AG04449 (cell line): Measurements from ENCODE around the gene POMGNT2.

Experiments used
- CTCF ChIA-PET: fragments of 350-600 bp; formaldehyde crosslinking; extraction: SDS; loops from one replicate; lab custom pipeline; 2021; ENCODE audit warnings: antibody characterized with exemption; lab: Yijun Ruan, JAX
- POLR2A ChIA-PET: fragments of 400-600, 350-600 bp; formaldehyde crosslinking; extraction: SDS; loops from one replicate; lab custom pipeline; 2020; ENCODE audit warnings: antibody characterized with exemption, inconsistent platforms; lab: Yijun Ruan, JAX
- DNase-seq: peaks from one replicate; pipeline ENCODE4 v3.0.0-alpha.2; 2010; ENCODE audit warnings: low read depth, low spot score
- H3K4me3 ChIP-seq: 2 replicates; pipeline ENCODE4 v1.5.1; 2011; ENCODE audit warnings: low read depth, mild to moderate bottlenecking, control low read depth, low read length
- TF ChIP-seq, protein P1 (sequence below): IDR thresholded peaks from one replicate; pipeline ENCODE4 v1.5.1; 2011; ENCODE audit warnings: mild to moderate bottlenecking, moderate library complexity, low read length, control low read depth, inconsistent platforms; ENCODE audit not compliant: insufficient read depth; ENCODE audit errors: missing control alignments

The POMGNT2 gene

DNA sequence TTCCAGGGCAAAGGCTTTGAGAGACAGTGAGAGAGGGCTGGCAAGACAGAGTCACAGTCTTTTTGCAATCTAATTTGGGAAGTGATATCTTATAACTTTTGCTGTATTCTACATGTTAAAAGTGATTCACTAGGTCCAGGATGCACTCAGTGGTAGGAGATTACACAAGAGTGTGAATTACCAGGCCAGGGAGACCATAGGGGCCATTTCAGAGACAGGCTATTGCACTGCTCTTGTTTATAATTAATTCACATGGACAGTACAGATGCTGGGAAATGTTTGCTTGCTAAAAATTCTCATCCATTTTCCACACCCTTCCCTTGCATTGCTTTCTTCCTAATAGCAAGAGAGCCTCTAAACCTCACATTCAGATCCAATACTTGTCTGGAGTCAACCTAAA lies 22.6 kb upstream of the POMGNT2 start:
- ChIA-PET CTCF (interaction anchor here (0.7 to 1.6 kb wide), 3 partner anchors 15 to 27 kb away, joined by 3 to 4 read pairs (median 3); no protein-coding TSS in a partner anchor), POLR2A (no interaction called here)
- TF ChIP-seq, protein P1, sequence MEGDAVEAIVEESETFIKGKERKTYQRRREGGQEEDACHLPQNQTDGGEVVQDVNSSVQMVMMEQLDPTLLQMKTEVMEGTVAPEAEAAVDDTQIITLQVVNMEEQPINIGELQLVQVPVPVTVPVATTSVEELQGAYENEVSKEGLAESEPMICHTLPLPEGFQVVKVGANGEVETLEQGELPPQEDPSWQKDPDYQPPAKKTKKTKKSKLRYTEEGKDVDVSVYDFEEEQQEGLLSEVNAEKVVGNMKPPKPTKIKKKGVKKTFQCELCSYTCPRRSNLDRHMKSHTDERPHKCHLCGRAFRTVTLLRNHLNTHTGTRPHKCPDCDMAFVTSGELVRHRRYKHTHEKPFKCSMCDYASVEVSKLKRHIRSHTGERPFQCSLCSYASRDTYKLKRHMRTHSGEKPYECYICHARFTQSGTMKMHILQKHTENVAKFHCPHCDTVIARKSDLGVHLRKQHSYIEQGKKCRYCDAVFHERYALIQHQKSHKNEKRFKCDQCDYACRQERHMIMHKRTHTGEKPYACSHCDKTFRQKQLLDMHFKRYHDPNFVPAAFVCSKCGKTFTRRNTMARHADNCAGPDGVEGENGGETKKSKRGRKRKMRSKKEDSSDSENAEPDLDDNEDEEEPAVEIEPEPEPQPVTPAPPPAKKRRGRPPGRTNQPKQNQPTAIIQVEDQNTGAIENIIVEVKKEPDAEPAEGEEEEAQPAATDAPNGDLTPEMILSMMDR, result no peak
- DNase-seq, result no peak
- H3K4me3 ChIP-seq, result no peak overlapping the region

DNA sequence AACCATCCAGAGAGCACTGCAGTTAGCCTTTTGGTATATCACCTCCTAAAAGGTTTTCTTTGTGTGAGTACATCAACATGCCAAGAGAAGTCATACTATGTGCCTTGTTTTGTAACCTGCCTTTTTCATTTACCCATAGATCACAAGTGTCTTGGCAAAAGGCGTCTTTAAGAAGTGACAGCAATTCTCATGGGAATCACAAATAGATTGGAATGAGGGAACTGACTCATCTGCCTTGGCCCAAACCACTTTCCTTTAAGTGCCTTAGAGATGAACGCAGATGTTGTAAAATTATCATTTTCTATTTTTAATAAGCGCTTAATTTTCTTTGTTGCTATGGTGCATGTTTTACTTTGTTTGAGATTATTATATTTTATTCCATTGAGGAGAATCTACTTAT lies 20.7 kb upstream of the POMGNT2 start:
- POLR2A ChIA-PET, result no interaction called here
- TF ChIP-seq, protein P1, result no peak
- CTCF ChIA-PET, result no interaction called here

DNA sequence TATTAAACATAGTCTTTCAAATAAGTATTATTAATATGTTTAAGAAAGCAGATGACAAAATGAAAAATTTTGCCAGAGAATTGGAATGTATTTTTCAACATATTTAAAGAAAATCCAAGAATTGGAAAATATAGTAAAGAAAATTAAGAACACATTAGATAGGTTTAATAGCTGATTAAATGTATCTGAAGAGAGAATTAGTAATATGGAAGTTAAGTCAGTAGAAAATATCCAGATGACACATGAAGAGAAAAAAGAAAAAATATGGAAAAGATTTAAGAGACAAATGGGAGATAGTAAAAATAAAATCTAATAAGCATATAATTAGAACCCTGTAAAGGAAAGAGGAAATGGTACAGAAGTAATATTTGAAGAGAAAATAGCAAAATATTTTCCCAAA lies 18.0 kb upstream of the POMGNT2 start:
- TF ChIP-seq, protein P1, result no peak
- ChIA-PET CTCF (no interaction called here), POLR2A (no interaction called here)
- H3K4me3 ChIP-seq, result no peak overlapping the region
- no peak for DNase-seq

More for the DNA sequence above, 20.7 kb upstream of the POMGNT2 start:
- no peak for DNase-seq
- no peak overlapping the region for H3K4me3 ChIP-seq

DNA sequence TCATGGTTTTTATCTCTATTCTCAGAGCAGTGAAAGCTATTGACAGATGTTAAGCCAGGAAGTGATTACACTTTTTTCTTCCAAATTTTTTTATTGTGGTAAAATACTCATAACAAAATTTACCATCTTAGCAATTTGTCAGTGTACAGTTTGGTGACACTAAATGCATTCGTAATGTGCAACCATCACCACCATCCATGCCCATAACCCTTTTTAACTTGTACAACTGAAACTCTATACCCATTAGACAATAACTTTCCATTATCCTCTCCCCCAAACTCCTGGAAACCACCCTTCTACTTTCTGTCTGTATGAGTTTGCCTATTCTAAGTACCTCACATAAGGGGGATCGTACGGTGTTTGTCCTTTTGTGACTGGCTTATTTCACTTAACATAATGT lies 15.1 kb upstream of the POMGNT2 start:
- TF ChIP-seq, protein P1, result no peak
- H3K4me3 ChIP-seq, result no peak overlapping the region
- no peak for DNase-seq
- POLR2A ChIA-PET, result no interaction called here
- CTCF ChIA-PET, result interaction anchor here (0.8 kb wide), 1 partner anchor 9 kb away, joined by 4 read pairs; no protein-coding TSS in a partner anchor

DNA sequence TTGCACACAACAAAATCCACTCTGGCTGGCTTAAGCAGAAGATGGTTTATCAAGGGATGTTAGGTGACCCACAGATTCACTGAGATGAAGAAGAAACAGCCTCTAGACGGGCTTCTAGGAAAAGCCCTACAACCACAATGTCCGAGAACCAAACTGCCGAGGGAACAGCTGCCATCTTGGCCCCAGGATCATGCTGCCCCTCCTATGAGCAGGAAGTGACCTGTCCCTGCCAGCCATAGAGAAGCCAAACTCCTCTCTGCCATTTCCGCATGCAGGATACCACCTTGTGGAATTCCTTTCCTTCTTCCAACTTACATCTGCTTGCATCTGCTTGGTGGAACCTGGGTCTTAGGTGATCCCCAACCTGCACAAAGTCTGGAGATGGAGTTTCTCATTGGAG lies 11.4 kb upstream of the POMGNT2 start:
- no peak overlapping the region for H3K4me3 ChIP-seq
- TF ChIP-seq, protein P1, result no peak
- DNase-seq, result no peak
- ChIA-PET POLR2A (no interaction called here), CTCF (no interaction called here)

DNA sequence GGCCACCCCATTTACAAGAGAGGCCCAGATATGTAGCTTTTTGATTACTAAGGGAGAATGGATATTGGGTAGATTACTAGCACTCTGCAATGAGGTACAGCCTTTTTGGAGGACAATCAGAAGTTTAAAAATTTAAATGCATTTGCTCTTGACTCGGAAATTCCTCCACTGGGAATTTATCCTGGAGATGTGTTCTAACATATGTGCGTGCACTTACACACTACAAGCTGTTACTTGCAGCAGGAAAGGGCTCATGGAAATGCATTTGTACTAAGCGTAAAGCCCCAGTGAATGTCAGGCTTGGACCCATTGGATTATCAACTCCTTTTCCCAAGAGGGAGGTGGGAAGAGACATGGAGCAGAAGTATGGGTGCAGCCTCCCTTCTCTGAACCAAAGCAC lies 7.8 kb upstream of the POMGNT2 start:
- TF ChIP-seq, protein P1, result no peak
- POLR2A ChIA-PET, result no interaction called here
- no peak for DNase-seq
- no peak overlapping the region for H3K4me3 ChIP-seq
- CTCF ChIA-PET, result interaction anchor here (0.7 kb wide), 1 partner anchor 15 kb away, joined by 3 read pairs; no protein-coding TSS in a partner anchor
